Inflammatory macrophage (primary cell): ENCODE data around the gene MBD6.

ENCODE experiments used
- DNase-seq, 2 donors: peaks; one replicate each; pipeline ENCODE4 v3.0.0-alpha.2; 2020 to 2022

The MBD6 gene

GRCh38 chr12:57577981-57578758, 55.5 kb downstream of the MBD6 start:
- no peak for DNase-seq

- no peak for DNase-seq
These were observed 56.4 kb downstream of the MBD6 start for GRCh38 chr12:57579011-57579410.
